WTC11 (cell line): ENCODE measurements around the gene SPNS2. TPM values are rescaled to one million over a fixed set of nuclear protein-coding genes. Genes with fewer than 3 reads are reported as not detected.

Experiments
- ATAC-seq: fragments of 200-7000 bp; cut with Tn5 transposase; 2 replicates; pipeline ENCODE4 v1.10.0; 2021; ENCODE audit warnings: mild to moderate bottlenecking, moderate library complexity
- CTCF ChIA-PET: fragments of 300-600 bp; sonication (Branson Sonifier 250); formaldehyde crosslinking; loops from one replicate; lab custom pipeline; 2021; ENCODE audit warnings: antibody characterized with exemption; lab: Charles Lee
- POLR2A ChIA-PET: fragments of 350-600 bp; sonication (Branson Sonifier 250); formaldehyde crosslinking; loops from one replicate; lab custom pipeline; 2021; ENCODE audit warnings: antibody characterized with exemption; lab: Charles Lee
- DNase-seq: peaks from one replicate; pipeline ENCODE4 v3.0.0; 2021; ENCODE audit warnings: low spot score
- H3K27ac Mint-ChIP-seq: 2 replicates; pipeline ENCODE4 v1.8.0; 2021; ENCODE audit warnings: mixed read lengths
- H3K27me3 Mint-ChIP-seq: 2 replicates; pipeline ENCODE4 v1.8.0; 2021; ENCODE audit warnings: low read depth, mild to moderate bottlenecking, moderate library complexity, mixed read lengths
- H3K36me3 Mint-ChIP-seq: 2 replicates; pipeline ENCODE4 v1.8.0; 2021; ENCODE audit warnings: mixed read lengths
- H3K4me1 Mint-ChIP-seq: 2 replicates; pipeline ENCODE4 v1.8.0; 2022; ENCODE audit warnings: mixed read lengths
- H3K4me3 Mint-ChIP-seq: 2 replicates; pipeline ENCODE4 v1.8.0; 2021; ENCODE audit warnings: mild to moderate bottlenecking, moderate library complexity, mixed read lengths
- H3K9me3 Mint-ChIP-seq: 2 replicates; pipeline ENCODE4 v1.8.0; 2021; ENCODE audit warnings: mixed read lengths
- ETV6 ChIP-seq: sonication (generic); formaldehyde crosslinking; IDR thresholded peaks from 2 replicates; pipeline ENCODE4 v1.8.1; 2022; ENCODE audit warnings: mild to moderate bottlenecking, missing genetic modification reagents
- FOXP4 ChIP-seq: sonication (generic); formaldehyde crosslinking; IDR thresholded peaks from 2 replicates; pipeline ENCODE4 v1.8.0; 2022; ENCODE audit warnings: mild to moderate bottlenecking, missing genetic modification reagents
- NFYB ChIP-seq: sonication (generic); formaldehyde crosslinking; conservative IDR thresholded peaks from 2 replicates; pipeline ENCODE4 v1.8.0; 2022; ENCODE audit warnings: low read depth, missing genetic modification reagents
- PRRX2 ChIP-seq: fragments of 250-450 bp; sonication (Bioruptor Pico); IDR thresholded peaks from 2 replicates; pipeline ENCODE4 v1.8.0; 2021; ENCODE audit warnings: mild to moderate bottlenecking
- STAT6 ChIP-seq: sonication (generic); formaldehyde crosslinking; conservative IDR thresholded peaks from 2 replicates; pipeline ENCODE4 v1.8.1; 2023; ENCODE audit warnings: mild to moderate bottlenecking, low read depth, missing genetic modification reagents, moderate library complexity
- ZBTB43 ChIP-seq: sonication (generic); formaldehyde crosslinking; IDR thresholded peaks from 2 replicates; pipeline ENCODE4 v1.8.1; 2023; ENCODE audit warnings: mild to moderate bottlenecking, missing genetic modification reagents
- ZNF121 ChIP-seq: sonication (generic); formaldehyde crosslinking; IDR thresholded peaks from 2 replicates; pipeline ENCODE4 v1.8.0; 2023; ENCODE audit warnings: missing genetic modification reagents
- ZNF263 ChIP-seq: sonication (generic); formaldehyde crosslinking; IDR thresholded peaks from 2 replicates; pipeline ENCODE4 v1.8.1; 2022; ENCODE audit warnings: low read depth, mild to moderate bottlenecking, moderate library complexity, missing genetic modification reagents
- ZNF281 ChIP-seq: sonication (generic); formaldehyde crosslinking; IDR thresholded peaks from 2 replicates; pipeline ENCODE4 v1.8.0; 2023; ENCODE audit warnings: mild to moderate bottlenecking, missing genetic modification reagents
- ZNF425 ChIP-seq: fragments of 250-450 bp; sonication (Bioruptor Pico); conservative IDR thresholded peaks from 2 replicates; pipeline ENCODE4 v1.9.0; 2021; ENCODE audit warnings: mild to moderate bottlenecking
- total RNA-seq: library from RNA; stranded (reverse); gene quantifications from 3 replicates; pipeline ENCODE4 v1.2.3, GENCODE V29; 2021

Gene SPNS2
- total RNA-seq, 1 experiment from 2014 or later, result 0.87 TPM

- no peak for TF ChIP-seq ZNF121 (CRISPR knock-in tag)
- TF ChIP-seq ZNF281 (CRISPR knock-in tag), result no peak
These were observed 41.0 kb downstream of the SPNS2 start (continued) for GRCh38 chr17:4539576-4540223.

GRCh38 chr17:4540224-4540651, 41.6 kb downstream of the SPNS2 start:
- DNase-seq, result peak; percentile 51
- no peak overlapping the region for H3K4me3 Mint-ChIP-seq
- H3K27me3 Mint-ChIP-seq, result peaks cover 2% of the 10 kb centered on the region; the same call in 1 of the 2 replicates
- H3K27ac Mint-ChIP-seq, result no peak overlapping the region
- ChIA-PET CTCF (interaction anchor here (0.5 to 8.2 kb wide), 6 partner anchors 9 to 126 kb away, joined by 3 to 57 read pairs (median 3); partner anchors contain the start of gene SPNS3), POLR2A (no interaction called here)
- peaks cover 23% of the 10 kb centered on the region for H3K36me3 Mint-ChIP-seq
- H3K4me1 Mint-ChIP-seq, result peaks cover 14% of the 10 kb centered on the region
- no peaks in the 10 kb centered on the region for H3K9me3 Mint-ChIP-seq
- no peak for TF ChIP-seq ZBTB43 (CRISPR knock-in tag)
- no peak for TF ChIP-seq PRRX2 (CRISPR knock-in tag)
- TF ChIP-seq ZNF121 (CRISPR knock-in tag), result no peak
- TF ChIP-seq STAT6 (CRISPR knock-in tag), result no peak
- TF ChIP-seq ZNF263 (CRISPR knock-in tag), result no peak
- no peak for TF ChIP-seq ZNF425 (CRISPR knock-in tag)
- TF ChIP-seq NFYB (CRISPR knock-in tag), result no peak
- no peak for TF ChIP-seq ETV6 (CRISPR knock-in tag)
- no peak for TF ChIP-seq FOXP4 (CRISPR knock-in tag)
- ATAC-seq, result peak; percentile 7
